ENCODE measurements around the gene HMOX1.

DNA sequence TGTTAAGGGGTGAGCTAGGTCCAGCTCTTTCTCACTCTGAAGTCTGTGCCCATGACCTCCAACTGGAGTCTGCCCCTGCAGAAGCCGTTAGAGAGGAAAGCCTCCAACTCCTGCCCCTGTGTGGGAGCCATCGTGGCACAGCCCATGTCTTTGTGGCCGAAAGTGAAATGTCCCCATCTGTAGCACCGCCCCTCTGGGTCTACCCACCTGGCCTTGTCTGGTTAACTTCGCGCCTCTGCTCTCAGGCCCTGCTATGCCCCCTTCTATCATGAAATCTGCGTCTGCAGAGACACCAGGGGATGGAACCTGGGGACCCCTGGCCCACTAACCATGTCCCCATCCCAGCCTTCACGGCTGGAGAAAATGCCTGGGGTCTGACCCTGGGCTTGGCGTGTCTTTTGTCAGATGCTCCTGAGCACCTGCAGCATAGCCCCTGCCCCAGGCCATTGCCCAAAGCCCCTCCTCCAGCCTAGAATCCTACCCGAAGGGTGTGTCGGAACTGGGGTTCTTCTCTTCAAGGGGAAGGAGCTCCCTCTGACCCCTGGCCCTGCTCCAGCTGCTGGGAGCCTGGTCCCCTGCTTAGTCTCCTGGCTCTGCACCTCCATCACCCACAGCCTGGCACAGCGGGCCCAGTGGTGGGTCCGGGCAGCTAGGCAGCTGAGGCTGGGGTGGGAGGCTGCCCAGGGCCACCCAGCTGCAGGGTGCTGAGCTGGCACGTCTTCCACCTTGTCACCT, 35.8 kb upstream of the HMOX1 start:
- no peak for TF ChIP-seq EP300 (IDR thresholded peaks at IDR 0.05)
- TF ChIP-seq, protein P1, sequence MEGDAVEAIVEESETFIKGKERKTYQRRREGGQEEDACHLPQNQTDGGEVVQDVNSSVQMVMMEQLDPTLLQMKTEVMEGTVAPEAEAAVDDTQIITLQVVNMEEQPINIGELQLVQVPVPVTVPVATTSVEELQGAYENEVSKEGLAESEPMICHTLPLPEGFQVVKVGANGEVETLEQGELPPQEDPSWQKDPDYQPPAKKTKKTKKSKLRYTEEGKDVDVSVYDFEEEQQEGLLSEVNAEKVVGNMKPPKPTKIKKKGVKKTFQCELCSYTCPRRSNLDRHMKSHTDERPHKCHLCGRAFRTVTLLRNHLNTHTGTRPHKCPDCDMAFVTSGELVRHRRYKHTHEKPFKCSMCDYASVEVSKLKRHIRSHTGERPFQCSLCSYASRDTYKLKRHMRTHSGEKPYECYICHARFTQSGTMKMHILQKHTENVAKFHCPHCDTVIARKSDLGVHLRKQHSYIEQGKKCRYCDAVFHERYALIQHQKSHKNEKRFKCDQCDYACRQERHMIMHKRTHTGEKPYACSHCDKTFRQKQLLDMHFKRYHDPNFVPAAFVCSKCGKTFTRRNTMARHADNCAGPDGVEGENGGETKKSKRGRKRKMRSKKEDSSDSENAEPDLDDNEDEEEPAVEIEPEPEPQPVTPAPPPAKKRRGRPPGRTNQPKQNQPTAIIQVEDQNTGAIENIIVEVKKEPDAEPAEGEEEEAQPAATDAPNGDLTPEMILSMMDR (IDR thresholded peaks at IDR 0.05) = no peak
- no peak for TF ChIP-seq POLR2A (IDR thresholded peaks at IDR 0.05)
- TF ChIP-seq POLR2AphosphoS5 (IDR thresholded peaks at IDR 0.05) = no peak
